ENCODE data around the gene PSMB2. TPM values are rescaled to one million over a fixed set of nuclear protein-coding genes. Genes with fewer than 3 reads are reported as not detected.
"Not testable (repeated sequence)": the region's sequence is repeated elsewhere in the genome, so short reads cannot be mapped to it uniquely, and the experiment has no call there.

Gene PSMB2
- total and polyA plus RNA-seq, 2 donors: 20.8 to 46.1 TPM

- DNase-seq (ENCODE audit: extremely low spot score): no peak
- Histone ChIP-seq H3K36me3 (ENCODE audit: insufficient read depth) (no peaks in the 10 kb centered on the region), H3K27ac (ENCODE audit: low read depth) (no peak overlapping the region), H3K4me3 (ENCODE audit: low read depth, low read length) (no peak overlapping the region), H3K4me1 (ENCODE audit: insufficient read depth) (no peaks in the 10 kb centered on the region)
- 86% methylated on average over 5 of the region's 5 CpGs for WGBS
Measured at GRCh38 chr1:35597870-35598269, 43.5 kb downstream of the PSMB2 start.

- Histone ChIP-seq H3K4me3 (ENCODE audit: low read depth, low read length) (no peak overlapping the region), H3K27ac (ENCODE audit: low read depth) (no peak overlapping the region), H3K36me3 (ENCODE audit: insufficient read depth) (no peaks in the 10 kb centered on the region), H3K4me1 (ENCODE audit: insufficient read depth) (no peaks in the 10 kb centered on the region)
- no peak for DNase-seq (ENCODE audit: extremely low spot score)
- WGBS: 90% methylated on average over 7 of the region's 7 CpGs
Measured at GRCh38 chr1:35595684-35596083, 45.6 kb downstream of the PSMB2 start.

GRCh38 chr1:35594005-35594760 is 47.1 kb downstream of the PSMB2 start:
- no peak overlapping the region for H3K4me3 ChIP-seq (ENCODE audit: low read depth, low read length)
- no peaks in the 10 kb centered on the region for H3K4me1 ChIP-seq (ENCODE audit: insufficient read depth)
- no peak overlapping the region for H3K27ac ChIP-seq (ENCODE audit: low read depth)
- 92% methylated on average over 9 of the region's 9 CpGs for WGBS
- no peak for DNase-seq (ENCODE audit: extremely low spot score)
- H3K36me3 ChIP-seq (ENCODE audit: insufficient read depth): no peaks in the 10 kb centered on the region

- Histone ChIP-seq H3K36me3 (ENCODE audit: insufficient read depth) (no peaks in the 10 kb centered on the region), H3K4me3 (ENCODE audit: low read depth, low read length) (no peak overlapping the region), H3K27ac (ENCODE audit: low read depth) (no peak overlapping the region), H3K4me1 (ENCODE audit: insufficient read depth) (no peaks in the 10 kb centered on the region)
- WGBS: 73% methylated on average over 8 of the region's 8 CpGs
- DNase-seq (ENCODE audit: extremely low spot score): no peak
Measured at GRCh38 chr1:35592991-35593769, 48.1 kb downstream of the PSMB2 start.

GRCh38 chr1:35591211-35591610 is 50.1 kb downstream of the PSMB2 start:
- H3K4me1 ChIP-seq (ENCODE audit: insufficient read depth): no peaks in the 10 kb centered on the region
- H3K27ac ChIP-seq (ENCODE audit: low read depth): no peak overlapping the region
- 93% methylated on average over 8 of the region's 8 CpGs for WGBS
- no peak overlapping the region for H3K4me3 ChIP-seq (ENCODE audit: low read depth, low read length)
- no peaks in the 10 kb centered on the region for H3K36me3 ChIP-seq (ENCODE audit: insufficient read depth)
- no peak for DNase-seq (ENCODE audit: extremely low spot score)

GRCh38 chr1:35590476-35591040 is 50.8 kb downstream of the PSMB2 start:
- Histone ChIP-seq H3K36me3 (ENCODE audit: insufficient read depth) (no peaks in the 10 kb centered on the region), H3K4me3 (ENCODE audit: low read depth, low read length) (no peak overlapping the region), H3K27ac (ENCODE audit: low read depth) (no peak overlapping the region), H3K4me1 (ENCODE audit: insufficient read depth) (no peaks in the 10 kb centered on the region)
- no peak for DNase-seq (ENCODE audit: extremely low spot score)
- 92% methylated on average over 25 of the region's 25 CpGs for WGBS

GRCh38 chr1:35589516-35590427 is 51.6 kb downstream of the PSMB2 start:
- 92% methylated on average over 15 of the region's 15 CpGs for WGBS
- Histone ChIP-seq H3K4me1 (ENCODE audit: insufficient read depth) (no peaks in the 10 kb centered on the region), H3K4me3 (ENCODE audit: low read depth, low read length) (no peak overlapping the region), H3K36me3 (ENCODE audit: insufficient read depth) (no peaks in the 10 kb centered on the region), H3K27ac (ENCODE audit: low read depth) (no peak overlapping the region)
- no peak for DNase-seq (ENCODE audit: extremely low spot score)

- DNase-seq (ENCODE audit: extremely low spot score): no peak
- H3K36me3 ChIP-seq (ENCODE audit: insufficient read depth): no peaks in the 10 kb centered on the region
- WGBS: 71% methylated on average over 21 of the region's 21 CpGs
- no peak overlapping the region for H3K4me3 ChIP-seq (ENCODE audit: low read depth, low read length)
- H3K4me1 ChIP-seq (ENCODE audit: insufficient read depth): no peaks in the 10 kb centered on the region
- no peak overlapping the region for H3K27ac ChIP-seq (ENCODE audit: low read depth)
Measured at GRCh38 chr1:35588197-35588910, 53.0 kb downstream of the PSMB2 start.

- H3K4me1 ChIP-seq (ENCODE audit: insufficient read depth): no peaks in the 10 kb centered on the region
- DNase-seq (ENCODE audit: extremely low spot score): no peak
- no peak overlapping the region for H3K27ac ChIP-seq (ENCODE audit: low read depth)
- H3K36me3 ChIP-seq (ENCODE audit: insufficient read depth): no peaks in the 10 kb centered on the region
- WGBS: 71% methylated on average over 6 of the region's 6 CpGs
- no peak overlapping the region for H3K4me3 ChIP-seq (ENCODE audit: low read depth, low read length)
Measured at GRCh38 chr1:35587736-35588135, 53.6 kb downstream of the PSMB2 start.

- no peaks in the 10 kb centered on the region for H3K36me3 ChIP-seq (ENCODE audit: insufficient read depth)
- WGBS: 92% methylated on average over 7 of the region's 7 CpGs
- no peak for DNase-seq (ENCODE audit: extremely low spot score)
Measured at GRCh38 chr1:35586808-35587207, 54.5 kb downstream of the PSMB2 start.

GRCh38 chr1:35585805-35586204 is 55.5 kb downstream of the PSMB2 start:
- H3K36me3 ChIP-seq (ENCODE audit: insufficient read depth); H3K4me3 ChIP-seq (ENCODE audit: low read depth, low read length); H3K4me1 ChIP-seq (ENCODE audit: insufficient read depth); DNase-seq (ENCODE audit: extremely low spot score); H3K27ac ChIP-seq (ENCODE audit: low read depth): not testable (repeated sequence)
- 94% methylated on average over 1 of the region's 1 CpG for WGBS

More at GRCh38 chr1:35586808-35587207, 54.5 kb downstream of the PSMB2 start:
- no peaks in the 10 kb centered on the region for H3K4me1 ChIP-seq (ENCODE audit: insufficient read depth)
- H3K4me3 ChIP-seq (ENCODE audit: low read depth, low read length): no peak overlapping the region
- H3K27ac ChIP-seq (ENCODE audit: low read depth): no peak overlapping the region

- no peak for DNase-seq (ENCODE audit: extremely low spot score)
- H3K4me1 ChIP-seq (ENCODE audit: insufficient read depth): no peaks in the 10 kb centered on the region
- WGBS: 89% methylated on average over 3 of the region's 3 CpGs
- H3K27ac ChIP-seq (ENCODE audit: low read depth): no peak overlapping the region
- no peak overlapping the region for H3K4me3 ChIP-seq (ENCODE audit: low read depth, low read length)
- no peaks in the 10 kb centered on the region for H3K36me3 ChIP-seq (ENCODE audit: insufficient read depth)
Measured at GRCh38 chr1:35585281-35585680, 56.0 kb downstream of the PSMB2 start.

GRCh38 chr1:35581621-35582020 is 59.7 kb downstream of the PSMB2 start:
- WGBS: 96% methylated on average over 9 of the region's 9 CpGs
- DNase-seq (ENCODE audit: extremely low spot score); H3K4me3 ChIP-seq (ENCODE audit: low read depth, low read length); H3K4me1 ChIP-seq (ENCODE audit: insufficient read depth); H3K36me3 ChIP-seq (ENCODE audit: insufficient read depth); H3K27ac ChIP-seq (ENCODE audit: low read depth): not testable (repeated sequence)

Measured in urinary bladder (tissue), 4 donors.